HepG2 (cell line): ENCODE results near the gene GPT2. TPM values are rescaled to one million over a fixed set of nuclear protein-coding genes. Genes with fewer than 3 reads are reported as not detected.

Experiments
- ATAC-seq: fragments of 200-7000 bp; cut with Tn5 transposase; 3 replicates; pipeline ENCODE4 v1.9.1; 2020; ENCODE audit warnings: mild to moderate bottlenecking, moderate library complexity
- BruUV-seq: library from RNA; stranded (reverse); fragments of 400-500 nt; replicated peaks from 2 replicates; lab custom pipeline; 2021; lab: Mats Ljungman, UMichigan
- CTCF ChIA-PET: fragments of 300-600 bp; formaldehyde crosslinking; extraction: SDS; loops from one replicate; lab custom pipeline; 2021; ENCODE audit warnings: low total read pairs, inconsistent platforms, low intra/inter-chr PET ratio; lab: Yijun Ruan, JAX
- POLR2A ChIA-PET: fragments of 350-600 bp; sonication (Branson Sonifier 250); formaldehyde crosslinking; loops from one replicate; lab custom pipeline; 2020; ENCODE audit warnings: antibody characterized with exemption, inconsistent platforms; lab: Yijun Ruan, JAX
- DNase-seq: peaks from one replicate; pipeline ENCODE4 v3.0.0-alpha.2; 2015; ENCODE audit warnings: low spot score
- FAIRE-seq: peaks from 3 replicates; lab custom pipeline; 2011; peaks lifted over from hg19 to GRCh38; lab: Jason Lieb, UNC
- H2AFZ ChIP-seq: one replicate; pipeline ENCODE4 v1.6.1; 2011; ENCODE audit warnings: low read length, inconsistent platforms
- H3K27ac ChIP-seq: fragments of 300-600 bp; 3 replicates; pipeline ENCODE4 v1.8.0; 2011; ENCODE audit warnings: mixed run types, mild to moderate bottlenecking, mixed read lengths, low read length, inconsistent platforms; ENCODE audit not compliant: insufficient read depth; ENCODE audit errors: extremely low read length
- H3K27me3 ChIP-seq, 2 experiments: fragments of 200-600 bp in 1 of 2; 2 replicates in 1 of 2; 3 replicates in 1 of 2; pipeline versions ENCODE4 v1.6.0 to v1.8.0; 2011; ENCODE audit warnings: low read length in 2 of 2, mild to moderate bottlenecking in 2 of 2, moderate library complexity in 2 of 2, inconsistent platforms in 1 of 2; ENCODE audit not compliant: insufficient read depth in 2 of 2, control insufficient read depth in 1 of 2
- H3K36me3 ChIP-seq, 2 experiments: fragments of 200-600 bp in 1 of 2; replicated peaks in 1 of 2; 2 replicates in 1 of 2; 3 replicates in 1 of 2; pipeline versions ENCODE4 v1.5.1 to v1.8.0; 2011; ENCODE audit warnings: low read length in 2 of 2, inconsistent platforms in 1 of 2; ENCODE audit not compliant: insufficient read depth in 2 of 2, control insufficient read depth in 1 of 2
- H3K4me1 ChIP-seq: 2 replicates; pipeline ENCODE4 v1.5.1; 2012; ENCODE audit warnings: low read length, inconsistent platforms; ENCODE audit not compliant: insufficient read depth
- H3K4me2 ChIP-seq: 2 replicates; pipeline ENCODE4 v1.6.0; 2011; ENCODE audit warnings: low read depth, low read length, inconsistent platforms
- H3K4me3 ChIP-seq, 3 experiments: fragments of 200-600 bp in 1 of 3; sonication (generic), shearing (Covaris generic) in 1 of 3; replicated peaks in 1 of 3; 2 replicates each; pipeline ENCODE4 v1.5.1; 2011 to 2016; ENCODE audit warnings: low read length in 3 of 3, inconsistent platforms in 2 of 3, low read depth in 2 of 3, mild to moderate bottlenecking in 2 of 3, control low read depth in 1 of 3, mixed read lengths in 1 of 3; ENCODE audit not compliant: insufficient read depth in 1 of 3
- H3K79me2 ChIP-seq: one replicate; pipeline ENCODE4 v1.6.1; 2011; ENCODE audit warnings: low read length, inconsistent platforms; ENCODE audit not compliant: insufficient read depth
- H3K9ac ChIP-seq: 2 replicates; pipeline ENCODE4 v1.6.0; 2011; ENCODE audit warnings: mild to moderate bottlenecking, low read depth, low read length, inconsistent platforms; ENCODE audit not compliant: insufficient read depth
- H3K9me3 ChIP-seq: 2 replicates; pipeline ENCODE4 v1.5.1; 2012; ENCODE audit warnings: mild to moderate bottlenecking, low read length
- H4K20me1 ChIP-seq: 2 replicates; pipeline ENCODE4 v1.6.0; 2011; ENCODE audit warnings: inconsistent platforms, mild to moderate bottlenecking, low read length, moderate library complexity; ENCODE audit not compliant: insufficient read depth
- ADNP ChIP-seq: sonication (generic); formaldehyde crosslinking; IDR thresholded peaks from 2 replicates; pipeline ENCODE4 v1.4.0; 2020; ENCODE audit warnings: missing genetic modification reagents
- BORCS8-MEF2B ChIP-seq: sonication (generic); formaldehyde crosslinking; IDR thresholded peaks from 2 replicates; pipeline ENCODE4 v1.8.0; 2022; ENCODE audit warnings: mild to moderate bottlenecking, missing genetic modification reagents
- CHCHD3 ChIP-seq: sonication (generic); formaldehyde crosslinking; IDR thresholded peaks from 2 replicates; pipeline ENCODE4 v1.8.0; 2022; ENCODE audit warnings: mild to moderate bottlenecking, missing genetic modification reagents, moderate library complexity
- DR1 ChIP-seq: sonication (generic); formaldehyde crosslinking; IDR thresholded peaks from 2 replicates; pipeline ENCODE4 v1.8.0; 2021; ENCODE audit warnings: mild to moderate bottlenecking, missing genetic modification reagents, inconsistent platforms
- HDAC2 ChIP-seq: sonication (generic); formaldehyde crosslinking; IDR thresholded peaks from 2 replicates; pipeline ENCODE4 v1.4.0; 2020; ENCODE audit warnings: missing genetic modification reagents
- HNRNPUL1 ChIP-seq: fragments of 200-400 bp; formaldehyde crosslinking; IDR thresholded peaks from 2 replicates; pipeline ENCODE4 v1.6.1; 2017; ENCODE audit warnings: low read depth, mild to moderate bottlenecking, low read length, moderate library complexity
- HOXD1 ChIP-seq: sonication (generic); formaldehyde crosslinking; IDR thresholded peaks from 2 replicates; pipeline ENCODE4 v1.5.0; 2020; ENCODE audit warnings: missing genetic modification reagents
- MTA1 ChIP-seq: sonication (generic); formaldehyde crosslinking; IDR thresholded peaks from 2 replicates; pipeline ENCODE4 v1.4.0; 2020; ENCODE audit warnings: missing genetic modification reagents, mild to moderate bottlenecking, borderline replicate concordance
- RELA ChIP-seq: sonication (generic); formaldehyde crosslinking; IDR thresholded peaks from 2 replicates; pipeline ENCODE4 v1.4.0; 2020; ENCODE audit warnings: missing genetic modification reagents
- REPIN1 ChIP-seq: sonication (generic); formaldehyde crosslinking; IDR thresholded peaks from 2 replicates; pipeline ENCODE4 v1.8.0; 2022; ENCODE audit warnings: missing genetic modification reagents, low read depth, mild to moderate bottlenecking, borderline replicate concordance
- RFX5 ChIP-seq: IDR thresholded peaks from 2 replicates; pipeline ENCODE4 v1.6.1; 2011; ENCODE audit warnings: low read depth, low read length, improper control_type of control experiment
- RXRB ChIP-seq: IDR thresholded peaks from 2 replicates; pipeline ENCODE4 v1.6.1; 2016; ENCODE audit warnings: borderline replicate concordance, missing genetic modification reagents, missing compliant biosample characterization
- SALL2 ChIP-seq: sonication (generic); formaldehyde crosslinking; IDR thresholded peaks from 2 replicates; pipeline ENCODE4 v1.8.1; 2023; ENCODE audit warnings: mild to moderate bottlenecking, missing genetic modification reagents, inconsistent platforms
- SMC3 ChIP-seq: IDR thresholded peaks from 2 replicates; pipeline ENCODE4 v1.6.1; 2011; ENCODE audit warnings: low read length, improper control_type of control experiment
- ZFP36L2 ChIP-seq: sonication (generic); formaldehyde crosslinking; IDR thresholded peaks from 2 replicates; pipeline ENCODE4 v1.4.0; 2020; ENCODE audit warnings: missing genetic modification reagents
- ZFY ChIP-seq: sonication (generic); formaldehyde crosslinking; IDR thresholded peaks from 2 replicates; pipeline ENCODE4 v1.4.0; 2020; ENCODE audit warnings: missing genetic modification reagents
- ZMAT3 ChIP-seq: sonication (generic); formaldehyde crosslinking; conservative IDR thresholded peaks from 2 replicates; pipeline ENCODE4 v1.7.0; 2021; ENCODE audit warnings: missing genetic modification reagents
- ZNF296 ChIP-seq: sonication (generic); formaldehyde crosslinking; conservative IDR thresholded peaks from 2 replicates; pipeline ENCODE4 v1.5.0; 2020; ENCODE audit warnings: mild to moderate bottlenecking, missing genetic modification reagents
- ZNF530 ChIP-seq: sonication (generic); formaldehyde crosslinking; IDR thresholded peaks from 2 replicates; pipeline ENCODE4 v1.5.0; 2020; ENCODE audit warnings: low read depth, mild to moderate bottlenecking, missing genetic modification reagents
- ZNF766 ChIP-seq: sonication (generic); formaldehyde crosslinking; IDR thresholded peaks from 2 replicates; pipeline ENCODE4 v1.5.0; 2020; ENCODE audit warnings: missing genetic modification reagents, borderline replicate concordance
- WGBS: methylation state at CpG from one replicate; pipeline ENCODE4 v1.1.6; 2017; ENCODE audit warnings: low lambda C conversion rate; 5-methylcytosine and 5-hydroxymethylcytosine counted together
- in situ Hi-C: cut with HindIII; loops from 2 replicates; pipeline ENCODE4 v1.10.0; 2017; ENCODE audit warnings: low pct_unique_long_range_greater_than_20kb; ENCODE audit not compliant: extremely low pct_ligation_motif_present
- intact Hi-C: fragments of 100-400 bp; cut with micrococcal nuclease; formaldehyde crosslinking; loops from one replicate; pipeline ENCODE4 v1.10.0; 2022; ENCODE audit not compliant: unreplicated experiment
- polyA plus RNA-seq, 8 experiments: library from polyadenylated mRNA; depleted of rRNA in 3 of 8; stranded (reverse) in 7 of 8; unstranded in 1 of 8; fragments of >200 nt; fragmentation: Illumina TruSeq in 4 of 8; extraction: Trizol in 4 of 8; gene quantifications; 2 replicates each; pipeline versions ENCODE4 v1.2.1 to v1.2.3, GENCODE V29; 2011 to 2016; ENCODE audit warnings: low read depth in 4 of 8, missing spikeins in 1 of 8, mixed read lengths in 1 of 8; ENCODE audit not compliant: insufficient read depth in 1 of 8
- total RNA-seq, 5 experiments: library from RNA; depleted of rRNA; stranded (reverse); fragments of >200 nt; fragmentation: Illumina TruSeq; extraction: Trizol; gene quantifications; 2 replicates each; pipeline ENCODE4 v1.2.3, GENCODE V29; 2016; ENCODE audit warnings: low read depth in 1 of 5
- TF ChIP-seq, protein P1 (sequence below): sonication (generic); formaldehyde crosslinking; conservative IDR thresholded peaks from 2 replicates; pipeline ENCODE4 v1.4.0; 2020; ENCODE audit warnings: missing genetic modification reagents
- TF ChIP-seq, protein P2 (sequence below): sonication (generic); formaldehyde crosslinking; IDR thresholded peaks from 2 replicates; pipeline ENCODE4 v1.4.0; 2020; ENCODE audit warnings: missing genetic modification reagents

The GPT2 gene
- total and polyA plus RNA-seq, 2 of the 13 experiments (the other 11 are each of a cell fraction or from before 2014, with no cell fraction given): 138 to 267 TPM

DNA sequence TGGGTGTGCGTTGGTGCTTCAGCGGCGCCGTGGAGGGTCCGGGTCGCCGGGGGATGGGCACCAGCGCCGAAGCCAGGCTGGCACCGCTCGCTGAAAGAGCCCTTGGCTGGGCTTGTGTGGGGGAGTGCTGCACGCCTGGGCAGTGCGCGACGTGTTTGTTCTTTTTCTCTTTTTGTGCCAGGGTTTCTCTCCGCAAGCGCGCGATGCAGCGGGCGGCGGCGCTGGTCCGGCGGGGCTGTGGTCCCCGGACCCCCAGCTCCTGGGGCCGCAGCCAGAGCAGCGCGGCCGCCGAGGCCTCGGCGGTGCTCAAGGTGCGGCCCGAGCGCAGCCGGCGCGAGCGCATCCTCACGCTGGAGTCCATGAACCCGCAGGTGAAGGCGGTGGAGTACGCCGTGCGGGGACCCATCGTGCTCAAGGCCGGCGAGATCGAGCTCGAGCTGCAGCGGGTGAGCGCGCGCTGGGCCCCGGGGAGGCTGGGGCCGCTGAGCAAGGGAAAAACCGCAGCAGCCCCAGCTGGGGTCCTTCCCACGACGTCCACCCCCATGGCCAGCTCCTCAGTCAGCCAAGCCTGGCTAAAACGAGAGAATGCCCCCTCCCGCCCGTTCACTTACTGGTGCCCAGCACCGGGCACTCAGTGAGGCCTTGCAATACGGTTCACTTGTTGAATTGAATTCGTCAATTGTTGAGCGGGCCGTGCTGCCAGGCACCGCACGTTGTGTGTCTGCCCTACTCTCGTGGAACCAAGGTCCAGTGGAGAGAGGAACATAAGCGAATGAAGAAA is 541 bp downstream of the GPT2 start:
- H3K27me3 ChIP-seq: no peaks in the 10 kb centered on the region; a peak in 1 of 5 replicates
- ATAC-seq (no peak), FAIRE-seq (no peak), DNase-seq (no peak)
- H2AFZ ChIP-seq: no peak overlapping the region
- POLR2A ChIA-PET: interaction anchor here (1.0 to 11.8 kb wide), 17 partner anchors 10 to 1481 kb away, joined by 3 to 306 read pairs (median 5); partner anchors contain the start of gene C16orf87
- H3K4me3 ChIP-seq: peak overlapping the region; percentile 87 to 99 (median 99)
- H3K79me2 ChIP-seq: peaks cover 55% of the 10 kb centered on the region
- BruUV-seq: no TSS peak
- H3K9me3 ChIP-seq: no peaks in the 10 kb centered on the region
- in situ Hi-C loops: no loop called here
- peaks cover 37% of the 10 kb centered on the region for H4K20me1 ChIP-seq
- peak overlapping the region; percentile 70 for H3K27ac ChIP-seq
- peaks cover 5 to 27% of the 10 kb centered on the region in 2 experiments for H3K36me3 ChIP-seq
- 3% methylated on average over 56 of the region's 72 CpGs for WGBS
- H3K4me1 ChIP-seq: peaks cover 82% of the 10 kb centered on the region
- CTCF ChIA-PET: interaction anchor here (1.6 kb wide), 1 partner anchor 31 kb away, joined by 4 read pairs; no protein-coding TSS in a partner anchor
- peak overlapping the region; percentile 76 for H3K4me2 ChIP-seq
- H3K9ac ChIP-seq: peak overlapping the region; percentile 89
- intact Hi-C loops: loop anchor here (1.0 kb wide), 1 partner anchor 8 kb away; no protein-coding TSS in a partner anchor
- no peak for TF ChIP-seq REPIN1 (CRISPR knock-in tag)
- TF ChIP-seq ZMAT3: no peak
- no peak; the same call in 1 of the 2 replicates for TF ChIP-seq DR1 (CRISPR knock-in tag)
- no peak for TF ChIP-seq HDAC2 (CRISPR knock-in tag)
- TF ChIP-seq SALL2 (CRISPR knock-in tag): no peak; the same call in 1 of the 2 replicates
- no peak for TF ChIP-seq ZFP36L2 (CRISPR knock-in tag)
- TF ChIP-seq ZNF766 (CRISPR knock-in tag): peak; percentile 54
- no peak for TF ChIP-seq RXRB (CRISPR knock-in tag)
- TF ChIP-seq ZFY (CRISPR knock-in tag): peak; percentile 67
- TF ChIP-seq SMC3: no peak
- TF ChIP-seq HOXD1 (CRISPR knock-in tag): 0 out of 2 replicates have a peak, but pooled peaks have one; percentile 44
- TF ChIP-seq BORCS8-MEF2B: no peak; the same call in 1 of the 2 replicates
- TF ChIP-seq ZNF296 (CRISPR knock-in tag): peak; percentile 82; the same call in 1 of the 2 replicates
- peak; percentile 58; the same call in 1 of the 2 replicates for TF ChIP-seq CHCHD3
- TF ChIP-seq, protein P1, sequence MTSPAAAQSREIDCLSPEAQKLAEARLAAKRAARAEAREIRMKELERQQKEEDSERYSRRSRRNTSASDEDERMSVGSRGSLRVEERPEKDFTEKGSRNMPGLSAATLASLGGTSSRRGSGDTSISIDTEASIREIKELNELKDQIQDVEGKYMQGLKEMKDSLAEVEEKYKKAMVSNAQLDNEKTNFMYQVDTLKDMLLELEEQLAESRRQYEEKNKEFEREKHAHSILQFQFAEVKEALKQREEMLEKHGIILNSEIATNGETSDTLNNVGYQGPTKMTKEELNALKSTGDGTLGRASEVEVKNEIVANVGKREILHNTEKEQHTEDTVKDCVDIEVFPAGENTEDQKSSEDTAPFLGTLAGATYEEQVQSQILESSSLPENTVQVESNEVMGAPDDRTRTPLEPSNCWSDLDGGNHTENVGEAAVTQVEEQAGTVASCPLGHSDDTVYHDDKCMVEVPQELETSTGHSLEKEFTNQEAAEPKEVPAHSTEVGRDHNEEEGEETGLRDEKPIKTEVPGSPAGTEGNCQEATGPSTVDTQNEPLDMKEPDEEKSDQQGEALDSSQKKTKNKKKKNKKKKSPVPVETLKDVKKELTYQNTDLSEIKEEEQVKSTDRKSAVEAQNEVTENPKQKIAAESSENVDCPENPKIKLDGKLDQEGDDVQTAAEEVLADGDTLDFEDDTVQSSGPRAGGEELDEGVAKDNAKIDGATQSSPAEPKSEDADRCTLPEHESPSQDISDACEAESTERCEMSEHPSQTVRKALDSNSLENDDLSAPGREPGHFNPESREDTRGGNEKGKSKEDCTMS (CRISPR knock-in tag): no peak
- TF ChIP-seq HNRNPUL1: no peak
- TF ChIP-seq, protein P2, sequence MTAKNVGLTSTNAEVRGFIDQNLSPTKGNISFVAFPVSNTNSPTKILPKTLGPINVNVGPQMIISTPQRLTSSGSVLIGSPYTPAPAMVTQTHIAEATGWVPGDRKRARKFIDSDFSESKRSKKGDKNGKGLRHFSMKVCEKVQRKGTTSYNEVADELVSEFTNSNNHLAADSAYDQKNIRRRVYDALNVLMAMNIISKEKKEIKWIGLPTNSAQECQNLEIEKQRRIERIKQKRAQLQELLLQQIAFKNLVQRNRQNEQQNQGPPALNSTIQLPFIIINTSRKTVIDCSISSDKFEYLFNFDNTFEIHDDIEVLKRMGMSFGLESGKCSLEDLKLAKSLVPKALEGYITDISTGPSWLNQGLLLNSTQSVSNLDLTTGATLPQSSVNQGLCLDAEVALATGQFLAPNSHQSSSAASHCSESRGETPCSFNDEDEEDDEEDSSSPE: no peak
- 0 out of 2 replicates have a peak, but pooled peaks have one; percentile 7 for TF ChIP-seq RFX5
- TF ChIP-seq RELA: 0 out of 2 replicates have a peak, but pooled peaks have one; percentile 52
- peak; percentile 16; the same call in 1 of the 2 replicates for TF ChIP-seq MTA1 (CRISPR knock-in tag)
- no peak for TF ChIP-seq ADNP
- 0 out of 2 replicates have a peak, but pooled peaks have one; percentile 45 for TF ChIP-seq ZNF530
